ENCODE measurements around the gene MED8.

Gene MED8

GRCh38 chr1:43421976-43422750, 32.6 kb upstream of the MED8 start:
- no peaks in the 10 kb centered on the region for H3K27me3 ChIP-seq (ENCODE audit: insufficient read depth, poor library complexity, severe bottlenecking)

DNA sequence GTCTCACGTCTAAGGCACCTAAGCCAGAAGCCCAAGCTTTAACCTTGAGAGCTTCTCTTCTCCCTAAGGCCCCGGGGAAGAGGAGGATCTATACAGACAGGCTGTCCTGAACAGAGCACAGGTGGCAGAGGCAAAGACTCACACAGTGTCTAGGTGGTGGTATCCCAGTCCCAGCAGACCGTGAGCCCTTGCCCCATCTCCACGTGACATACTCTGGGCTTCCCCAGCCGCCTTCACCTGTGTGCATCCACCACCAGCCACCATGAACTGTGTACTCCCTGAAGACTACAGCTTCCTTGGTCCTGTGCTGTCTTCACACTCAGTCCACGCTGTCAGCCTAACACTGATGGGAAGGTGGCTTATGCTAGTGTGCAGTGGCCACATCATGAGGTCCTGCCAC, 31.8 kb upstream of the MED8 start:
- H3K27me3 ChIP-seq (ENCODE audit: insufficient read depth, poor library complexity, severe bottlenecking), result no peaks in the 10 kb centered on the region
- H3K4me3 ChIP-seq (replicated peaks; ENCODE audit: insufficient read depth, low read length), result no peak overlapping the region
- no peak for DNase-seq (ENCODE audit: low read depth in 1 of 2, low spot score in 1 of 2)
- H3K27ac ChIP-seq (replicated peaks), result no peak overlapping the region
- TF ChIP-seq GABPA (IDR thresholded peaks at IDR 0.05; ENCODE audit: low read depth) (no peak), CTCF (IDR thresholded peaks at IDR 0.05; ENCODE audit: insufficient read depth, low read length) (no peak), POLR2AphosphoS5 (IDR thresholded peaks at IDR 0.05; ENCODE audit: low read depth) (no peak), SPI1 (IDR thresholded peaks at IDR 0.05; ENCODE audit: borderline replicate concordance, low read depth) (no peak)
- TF ChIP-seq, protein P1, sequence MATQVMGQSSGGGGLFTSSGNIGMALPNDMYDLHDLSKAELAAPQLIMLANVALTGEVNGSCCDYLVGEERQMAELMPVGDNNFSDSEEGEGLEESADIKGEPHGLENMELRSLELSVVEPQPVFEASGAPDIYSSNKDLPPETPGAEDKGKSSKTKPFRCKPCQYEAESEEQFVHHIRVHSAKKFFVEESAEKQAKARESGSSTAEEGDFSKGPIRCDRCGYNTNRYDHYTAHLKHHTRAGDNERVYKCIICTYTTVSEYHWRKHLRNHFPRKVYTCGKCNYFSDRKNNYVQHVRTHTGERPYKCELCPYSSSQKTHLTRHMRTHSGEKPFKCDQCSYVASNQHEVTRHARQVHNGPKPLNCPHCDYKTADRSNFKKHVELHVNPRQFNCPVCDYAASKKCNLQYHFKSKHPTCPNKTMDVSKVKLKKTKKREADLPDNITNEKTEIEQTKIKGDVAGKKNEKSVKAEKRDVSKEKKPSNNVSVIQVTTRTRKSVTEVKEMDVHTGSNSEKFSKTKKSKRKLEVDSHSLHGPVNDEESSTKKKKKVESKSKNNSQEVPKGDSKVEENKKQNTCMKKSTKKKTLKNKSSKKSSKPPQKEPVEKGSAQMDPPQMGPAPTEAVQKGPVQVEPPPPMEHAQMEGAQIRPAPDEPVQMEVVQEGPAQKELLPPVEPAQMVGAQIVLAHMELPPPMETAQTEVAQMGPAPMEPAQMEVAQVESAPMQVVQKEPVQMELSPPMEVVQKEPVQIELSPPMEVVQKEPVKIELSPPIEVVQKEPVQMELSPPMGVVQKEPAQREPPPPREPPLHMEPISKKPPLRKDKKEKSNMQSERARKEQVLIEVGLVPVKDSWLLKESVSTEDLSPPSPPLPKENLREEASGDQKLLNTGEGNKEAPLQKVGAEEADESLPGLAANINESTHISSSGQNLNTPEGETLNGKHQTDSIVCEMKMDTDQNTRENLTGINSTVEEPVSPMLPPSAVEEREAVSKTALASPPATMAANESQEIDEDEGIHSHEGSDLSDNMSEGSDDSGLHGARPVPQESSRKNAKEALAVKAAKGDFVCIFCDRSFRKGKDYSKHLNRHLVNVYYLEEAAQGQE (IDR thresholded peaks at IDR 0.05; ENCODE audit: insufficient replicate concordance, low read depth), result no peak

More at GRCh38 chr1:43421976-43422750, 32.6 kb upstream of the MED8 start:
- no peak for DNase-seq (ENCODE audit: low read depth in 1 of 2, low spot score in 1 of 2)
- Histone ChIP-seq H3K27ac (replicated peaks) (no peak overlapping the region), H3K4me3 (replicated peaks; ENCODE audit: insufficient read depth, low read length) (no peak overlapping the region)
- TF ChIP-seq SPI1 (IDR thresholded peaks at IDR 0.05; ENCODE audit: borderline replicate concordance, low read depth), result no peak
- TF ChIP-seq, protein P1 (IDR thresholded peaks at IDR 0.05; ENCODE audit: insufficient replicate concordance, low read depth), result no peak
- TF ChIP-seq GABPA (IDR thresholded peaks at IDR 0.05; ENCODE audit: low read depth), result no peak
- TF ChIP-seq CTCF (IDR thresholded peaks at IDR 0.05; ENCODE audit: insufficient read depth, low read length), result no peak
- no peak for TF ChIP-seq POLR2AphosphoS5 (IDR thresholded peaks at IDR 0.05; ENCODE audit: low read depth)

GRCh38 chr1:43420874-43421273, 31.3 kb upstream of the MED8 start:
- TF ChIP-seq, protein P1 (IDR thresholded peaks at IDR 0.05; ENCODE audit: insufficient replicate concordance, low read depth), result no peak
- TF ChIP-seq POLR2AphosphoS5 (IDR thresholded peaks at IDR 0.05; ENCODE audit: low read depth), result no peak
- TF ChIP-seq SPI1 (IDR thresholded peaks at IDR 0.05; ENCODE audit: borderline replicate concordance, low read depth), result no peak
- TF ChIP-seq GABPA (IDR thresholded peaks at IDR 0.05; ENCODE audit: low read depth), result no peak
- TF ChIP-seq CTCF (IDR thresholded peaks at IDR 0.05; ENCODE audit: insufficient read depth, low read length), result no peak
- no peak overlapping the region for H3K4me3 ChIP-seq (replicated peaks; ENCODE audit: insufficient read depth, low read length)
- no peaks in the 10 kb centered on the region for H3K27me3 ChIP-seq (ENCODE audit: insufficient read depth, poor library complexity, severe bottlenecking)
- no peak for DNase-seq (ENCODE audit: low read depth in 1 of 2, low spot score in 1 of 2)
- no peak overlapping the region for H3K27ac ChIP-seq (replicated peaks)
